AG04450 (cell line): ENCODE data around the gene THAP4. TPM values are rescaled to one million over a fixed set of nuclear protein-coding genes. Genes with fewer than 3 reads are reported as not detected.

Experiments used
- CTCF ChIA-PET: fragments of 300-600, 350-600 bp; formaldehyde crosslinking; extraction: SDS; loops from one replicate; lab custom pipeline; 2022; ENCODE audit warnings: antibody characterized with exemption, inconsistent platforms; lab: Charles Lee
- POLR2A ChIA-PET: fragments of 350-600 bp; formaldehyde crosslinking; extraction: SDS; loops from one replicate; lab custom pipeline; 2021; ENCODE audit warnings: antibody characterized with exemption, inconsistent platforms; lab: Yijun Ruan, JAX
- DNase-seq: peaks from one replicate; pipeline ENCODE4 v3.0.0-alpha.2; 2011; ENCODE audit warnings: low read depth, low spot score
- H3K27ac ChIP-seq: one replicate; pipeline ENCODE4 v1.5.1; 2012; ENCODE audit warnings: low read depth, low read length, control low read depth
- H3K27me3 ChIP-seq: one replicate; pipeline ENCODE4 v1.6.0; 2012; ENCODE audit warnings: low read length; ENCODE audit not compliant: control insufficient read depth, insufficient read depth
- H3K4me3 ChIP-seq: 2 replicates; pipeline ENCODE4 v1.5.1; 2011; ENCODE audit warnings: mild to moderate bottlenecking, low read depth, low read length, control low read depth
- H3K9me3 ChIP-seq: 2 replicates; pipeline ENCODE4 v1.5.1; 2012; ENCODE audit warnings: low read length; ENCODE audit not compliant: control insufficient read depth, insufficient read depth
- CTCF ChIP-seq: IDR thresholded peaks from 2 replicates; pipeline ENCODE4 v1.5.1; 2011; ENCODE audit warnings: low read depth, low read length, control low read depth, inconsistent platforms
- polyA plus RNA-seq: library from polyadenylated mRNA; depleted of rRNA; stranded (reverse); fragments of >200 nt; gene quantifications from 2 replicates; pipeline ENCODE4 v1.2.3, GENCODE V29; 2011

THAP4 gene
- polyA plus RNA-seq, 1 experiment = 23.7 TPM

- peak overlapping the region; percentile 71 for H3K4me3 ChIP-seq
- ChIA-PET POLR2A (interaction anchor here (0.6 to 1.6 kb wide), 4 partner anchors 260 to 364 kb away, joined by 3 to 7 read pairs (median 4); no protein-coding TSS in a partner anchor), CTCF (no interaction called here)
- TF ChIP-seq CTCF = no peak
- H3K9me3 ChIP-seq = peaks cover 5% of the 10 kb centered on the region; the same call in 1 of the 2 replicates
- H3K27me3 ChIP-seq = no peaks in the 10 kb centered on the region
- H3K27ac ChIP-seq = peak overlapping the region; percentile 61
- no peak for DNase-seq
Measured at GRCh38 chr2:241636182-241637017, 558 bp downstream of the THAP4 start.

GRCh38 chr2:241635756-241636155, 1.2 kb downstream of the THAP4 start:
- Histone ChIP-seq H3K27me3 (no peaks in the 10 kb centered on the region), H3K4me3 (peak overlapping the region; percentile 71), H3K27ac (no peak overlapping the region), H3K9me3 (peaks cover 5% of the 10 kb centered on the region; the same call in 1 of the 2 replicates)
- no peak for DNase-seq
- CTCF ChIA-PET = no interaction called here
- POLR2A ChIA-PET = interaction anchor here (0.6 to 0.7 kb wide), 2 partner anchors 346 to 364 kb away, joined by 5 to 7 read pairs; no protein-coding TSS in a partner anchor
- TF ChIP-seq CTCF = no peak

- no peaks in the 10 kb centered on the region; the same call in 1 of the 2 replicates for H3K9me3 ChIP-seq
- ChIA-PET POLR2A (no interaction called here), CTCF (no interaction called here)
- no peak overlapping the region for H3K4me3 ChIP-seq
- DNase-seq = no peak
- no peak overlapping the region for H3K27ac ChIP-seq
- H3K27me3 ChIP-seq = no peaks in the 10 kb centered on the region
- no peak for TF ChIP-seq CTCF
Measured at GRCh38 chr2:241633561-241633960, 3.4 kb downstream of the THAP4 start.

GRCh38 chr2:241632478-241633325, 4.3 kb downstream of the THAP4 start:
- DNase-seq = no peak
- Histone ChIP-seq H3K27me3 (no peaks in the 10 kb centered on the region), H3K4me3 (no peak overlapping the region), H3K27ac (no peak overlapping the region), H3K9me3 (no peaks in the 10 kb centered on the region; the same call in 1 of the 2 replicates)
- TF ChIP-seq CTCF = no peak
- ChIA-PET CTCF (interaction anchor here (0.6 kb wide), 1 partner anchor 24 kb away, joined by 3 read pairs; no protein-coding TSS in a partner anchor), POLR2A (no interaction called here)
